Measurements from ENCODE around the gene RNU7-1.

Gene RNU7-1

DNA sequence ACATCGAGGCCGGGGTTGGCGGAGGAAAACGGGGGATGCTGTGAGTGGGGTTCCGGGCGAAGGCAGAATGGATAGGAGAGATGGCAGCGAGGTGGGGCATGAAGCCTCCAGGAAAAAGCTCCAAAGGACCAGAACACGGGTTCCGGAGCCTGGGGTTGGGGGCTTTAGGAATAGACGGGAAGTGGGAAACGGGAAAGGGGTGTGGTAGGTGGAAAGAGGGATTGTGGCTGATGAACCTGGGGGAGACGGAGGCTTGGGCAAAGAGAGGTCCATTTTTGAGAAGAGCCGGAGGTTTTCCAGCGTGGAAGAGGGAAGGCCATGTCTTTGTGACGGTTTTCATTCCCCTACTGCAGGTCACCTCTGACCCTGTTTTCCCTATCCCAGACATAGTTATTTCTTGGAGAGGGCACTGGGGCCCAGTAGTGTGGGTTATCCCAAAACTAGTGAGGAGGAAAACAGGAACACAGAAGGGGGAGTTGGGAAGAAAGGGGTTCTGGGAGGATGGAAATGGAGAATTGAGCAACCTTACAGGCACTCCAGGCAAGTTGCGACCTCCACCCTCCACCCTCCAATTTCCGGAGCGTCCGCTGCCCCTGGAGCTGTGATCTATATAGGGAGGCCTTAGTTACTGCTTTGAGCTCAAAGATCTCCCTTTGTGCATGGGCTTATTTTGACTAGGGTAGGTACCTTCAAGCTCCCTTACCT is 14.8 kb upstream of the RNU7-1 start:
- no peak for DNase-seq
- no peaks in the 10 kb centered on the region for H3K9me3 ChIP-seq (ENCODE audit: control insufficient read depth, low read length)
- no peak overlapping the region for H4K8ac ChIP-seq (ENCODE audit: low read length)
- peak overlapping the region; percentile 90 for H3K9ac ChIP-seq (ENCODE audit: low read length)
- peak overlapping the region; percentile 63 for H2BK15ac ChIP-seq (ENCODE audit: low read depth, poor library complexity, severe bottlenecking)
- peak overlapping the region; percentile 68 for H2AK5ac ChIP-seq (ENCODE audit: low read length, severe bottlenecking)
- peak overlapping the region; percentile 85 to 97 for H3K4me3 ChIP-seq (ENCODE audit: insufficient read depth in 1 of 2, low read depth in 1 of 2, low read length in 2 of 2)
- H2BK12ac ChIP-seq (ENCODE audit: low read length in 2 of 2), result peak overlapping the region in 1 of 2 experiments; percentile 47
- no peak overlapping the region for H2BK5ac ChIP-seq (ENCODE audit: low read depth, low read length, poor library complexity, severe bottlenecking)
- H4K91ac ChIP-seq (ENCODE audit: low read length), result peak overlapping the region; percentile 53
- H3K79me1 ChIP-seq (replicated peaks; ENCODE audit: low read length, poor library complexity, severe bottlenecking), result no peaks in the 10 kb centered on the region
- H3K27me3 ChIP-seq (ENCODE audit: control insufficient read depth in 1 of 2, insufficient read depth in 1 of 2, low read length in 2 of 2), result no peaks in the 10 kb centered on the region
- H3K14ac ChIP-seq (ENCODE audit: low read length in 2 of 2), result peak overlapping the region; percentile 63 to 90
- peak overlapping the region; percentile 88 for H3K4me2 ChIP-seq (ENCODE audit: low read length, poor library complexity, severe bottlenecking)
- WGBS, result 1% methylated on average over 17 of the region's 19 CpGs
- H3K36me3 ChIP-seq (ENCODE audit: control insufficient read depth in 1 of 2, insufficient read depth in 2 of 2, low read depth in 1 of 2, low read length in 2 of 2), result peaks cover 3 to 22% of the 10 kb centered on the region in 2 experiments
- H3K18ac ChIP-seq (ENCODE audit: low read depth in 1 of 2, low read length in 2 of 2), result peak overlapping the region; percentile 19 to 91
- H2BK120ac ChIP-seq (ENCODE audit: low read depth, low read length), result peak overlapping the region; percentile 97
- peak overlapping the region in 1 of 2 experiments; percentile 94 for H3K4ac ChIP-seq (ENCODE audit: low read depth in 1 of 2, low read length in 2 of 2)
- H3K23ac ChIP-seq (ENCODE audit: low read length in 2 of 2), result peak overlapping the region in 1 of 2 experiments; percentile 99
- peak overlapping the region; percentile 71 for H3K27ac ChIP-seq (ENCODE audit: low read length, poor library complexity, severe bottlenecking)
- no peak overlapping the region for H2AFZ ChIP-seq (ENCODE audit: low read depth, low read length)
- H3K4me1 ChIP-seq (ENCODE audit: control insufficient read depth, insufficient read depth, low read depth, low read length), result peaks cover 39% of the 10 kb centered on the region

DNA sequence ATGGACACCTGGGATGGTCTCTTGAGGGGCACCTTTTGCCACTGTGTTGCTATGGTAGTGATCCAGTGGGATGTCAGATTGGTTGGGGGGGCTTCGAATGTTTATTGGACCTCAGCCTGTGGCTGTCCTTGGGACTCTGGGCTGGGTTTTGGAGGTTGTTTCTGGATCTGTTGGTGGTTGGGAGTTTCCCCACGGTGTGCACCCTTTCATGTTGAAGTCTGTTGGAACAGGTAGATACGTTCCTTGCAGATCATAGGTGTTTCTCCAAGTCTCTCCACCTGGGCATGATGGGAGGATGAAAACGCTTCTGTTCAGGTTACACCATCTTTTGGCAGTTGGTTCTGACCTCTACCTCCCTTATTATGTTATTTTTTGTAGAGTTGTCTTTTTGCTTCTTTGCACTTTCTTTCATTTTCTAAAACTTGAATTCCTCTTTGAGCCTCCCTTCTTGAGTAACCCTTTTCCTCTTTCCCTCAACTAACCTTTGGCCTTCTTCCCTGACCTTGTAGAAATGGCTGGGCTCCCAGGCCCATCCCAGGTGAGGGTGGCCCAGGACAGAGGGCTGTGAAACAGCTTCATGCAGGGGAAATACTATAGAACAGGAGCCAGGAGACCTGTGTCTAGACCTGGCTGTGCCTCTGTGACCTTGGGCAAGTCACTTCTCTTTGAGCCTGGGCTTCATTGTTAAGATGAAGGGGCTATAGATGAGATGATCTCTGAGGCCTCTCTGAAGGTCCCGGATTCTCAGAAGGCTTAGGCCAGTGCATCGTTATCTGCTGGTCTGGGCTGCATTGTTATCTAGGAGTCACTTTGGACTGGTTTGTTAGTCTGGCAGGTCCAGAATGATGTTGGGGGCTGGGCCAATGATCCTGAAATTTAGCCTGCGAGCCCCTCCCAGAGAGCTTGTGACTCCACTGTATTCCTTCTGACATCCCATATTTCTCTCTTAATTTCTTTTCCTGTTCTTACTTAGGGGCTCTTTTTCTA is 13.9 kb upstream of the RNU7-1 start:
- no peak overlapping the region for H3K4ac ChIP-seq (ENCODE audit: low read depth in 1 of 2, low read length in 2 of 2)
- H3K18ac ChIP-seq (ENCODE audit: low read depth in 1 of 2, low read length in 2 of 2), result peak overlapping the region in 1 of 2 experiments; percentile 91
- no peak overlapping the region for H2BK5ac ChIP-seq (ENCODE audit: low read depth, low read length, poor library complexity, severe bottlenecking)
- peak overlapping the region in 1 of 2 experiments; percentile 99 for H3K23ac ChIP-seq (ENCODE audit: low read length in 2 of 2)
- H3K27me3 ChIP-seq (ENCODE audit: control insufficient read depth in 1 of 2, insufficient read depth in 1 of 2, low read length in 2 of 2), result no peaks in the 10 kb centered on the region
- H3K14ac ChIP-seq (ENCODE audit: low read length in 2 of 2), result peak overlapping the region in 1 of 2 experiments; percentile 90
- no peaks in the 10 kb centered on the region for H3K9me3 ChIP-seq (ENCODE audit: control insufficient read depth, low read length)
- H3K9ac ChIP-seq (ENCODE audit: low read length), result peak overlapping the region; percentile 90
- peaks cover 10 to 28% of the 10 kb centered on the region in 2 experiments for H3K36me3 ChIP-seq (ENCODE audit: control insufficient read depth in 1 of 2, insufficient read depth in 2 of 2, low read depth in 1 of 2, low read length in 2 of 2)
- H3K4me2 ChIP-seq (ENCODE audit: low read length, poor library complexity, severe bottlenecking), result peak overlapping the region; percentile 88
- DNase-seq, result no peak
- peaks cover 37% of the 10 kb centered on the region for H3K4me1 ChIP-seq (ENCODE audit: control insufficient read depth, insufficient read depth, low read depth, low read length)
- peak overlapping the region; percentile 29 for H2BK120ac ChIP-seq (ENCODE audit: low read depth, low read length)
- H2AK5ac ChIP-seq (ENCODE audit: low read length, severe bottlenecking), result peak overlapping the region; percentile 19
- H4K91ac ChIP-seq (ENCODE audit: low read length), result no peak overlapping the region
- peak overlapping the region; percentile 85 to 97 for H3K4me3 ChIP-seq (ENCODE audit: insufficient read depth in 1 of 2, low read depth in 1 of 2, low read length in 2 of 2)
- H2BK15ac ChIP-seq (ENCODE audit: low read depth, poor library complexity, severe bottlenecking), result no peak overlapping the region
- no peak overlapping the region for H2AFZ ChIP-seq (ENCODE audit: low read depth, low read length)
- H4K8ac ChIP-seq (ENCODE audit: low read length), result no peak overlapping the region
- peak overlapping the region; percentile 7 for H3K27ac ChIP-seq (ENCODE audit: low read length, poor library complexity, severe bottlenecking)
- peak overlapping the region in 1 of 2 experiments; percentile 67 for H2BK12ac ChIP-seq (ENCODE audit: low read length in 2 of 2)
- H3K79me1 ChIP-seq (replicated peaks; ENCODE audit: low read length, poor library complexity, severe bottlenecking), result no peaks in the 10 kb centered on the region
- WGBS, result 85% methylated on average over 7 of the region's 7 CpGs

DNA sequence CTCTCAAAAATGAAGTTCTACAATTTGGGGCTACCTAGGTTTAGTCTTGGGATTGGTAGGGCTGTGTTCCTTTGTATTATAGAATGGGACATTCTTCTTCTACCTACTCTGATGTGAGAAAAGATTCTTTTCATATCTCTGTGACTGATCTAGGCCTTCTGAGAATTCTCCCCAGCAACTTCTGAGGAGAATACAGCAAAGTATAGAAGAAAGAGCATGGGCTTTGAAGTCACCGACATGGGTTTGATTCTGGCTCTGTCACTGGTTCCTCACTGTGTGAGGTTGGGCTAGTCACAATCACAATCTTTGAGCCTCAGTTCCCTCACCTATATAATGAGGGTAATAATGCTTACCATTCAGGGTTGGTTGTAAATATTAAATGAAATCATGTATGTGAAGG is 10.8 kb upstream of the RNU7-1 start:
- 88% methylated on average over 1 of the region's 1 CpG for WGBS
- Histone ChIP-seq H4K91ac (ENCODE audit: low read length) (no peak overlapping the region), H3K18ac (ENCODE audit: low read depth in 1 of 2, low read length in 2 of 2) (no peak overlapping the region), H2BK120ac (ENCODE audit: low read depth, low read length) (no peak overlapping the region), H3K4me2 (ENCODE audit: low read length, poor library complexity, severe bottlenecking) (no peak overlapping the region), H4K8ac (ENCODE audit: low read length) (no peak overlapping the region), H3K36me3 (ENCODE audit: control insufficient read depth in 1 of 2, insufficient read depth in 2 of 2, low read depth in 1 of 2, low read length in 2 of 2) (peaks cover 39 to 51% of the 10 kb centered on the region in 2 experiments), H2BK12ac (ENCODE audit: low read length in 2 of 2) (no peak overlapping the region), H2AFZ (ENCODE audit: low read depth, low read length) (no peak overlapping the region), H3K4me3 (ENCODE audit: insufficient read depth in 1 of 2, low read depth in 1 of 2, low read length in 2 of 2) (no peak overlapping the region), H3K79me1 (replicated peaks; ENCODE audit: low read length, poor library complexity, severe bottlenecking) (no peaks in the 10 kb centered on the region), H3K9ac (ENCODE audit: low read length) (peak overlapping the region; percentile 20), H2BK5ac (ENCODE audit: low read depth, low read length, poor library complexity, severe bottlenecking) (no peak overlapping the region), H2AK5ac (ENCODE audit: low read length, severe bottlenecking) (no peak overlapping the region), H3K23ac (ENCODE audit: low read length in 2 of 2) (no peak overlapping the region), H3K27me3 (ENCODE audit: control insufficient read depth in 1 of 2, insufficient read depth in 1 of 2, low read length in 2 of 2) (no peaks in the 10 kb centered on the region), H3K4ac (ENCODE audit: low read depth in 1 of 2, low read length in 2 of 2) (no peak overlapping the region), H2BK15ac (ENCODE audit: low read depth, poor library complexity, severe bottlenecking) (no peak overlapping the region), H3K4me1 (ENCODE audit: control insufficient read depth, insufficient read depth, low read depth, low read length) (peaks cover 32% of the 10 kb centered on the region), H3K14ac (ENCODE audit: low read length in 2 of 2) (no peak overlapping the region), H3K27ac (ENCODE audit: low read length, poor library complexity, severe bottlenecking) (peak overlapping the region; percentile 12), H3K9me3 (ENCODE audit: control insufficient read depth, low read length) (no peaks in the 10 kb centered on the region)
- DNase-seq, result no peak

DNA sequence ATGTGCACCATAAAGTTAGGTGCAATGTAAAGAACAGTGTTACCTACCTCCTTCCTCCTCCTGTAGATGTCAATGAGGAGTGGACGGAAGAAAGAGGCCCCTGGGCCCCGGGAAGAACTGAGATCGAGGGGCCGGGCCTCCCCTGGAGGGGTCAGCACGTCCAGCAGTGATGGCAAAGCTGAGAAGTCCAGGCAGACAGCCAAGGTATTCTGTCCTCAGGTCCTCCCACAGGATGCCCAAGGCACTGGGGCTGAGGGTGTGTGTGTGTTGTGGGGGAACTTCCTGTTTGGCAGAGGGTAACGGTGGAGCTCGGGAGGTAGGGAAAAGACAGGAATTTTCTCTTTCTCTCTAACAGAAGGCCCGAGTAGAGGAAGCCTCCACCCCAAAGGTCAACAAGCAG is 9.5 kb upstream of the RNU7-1 start:
- H3K27me3 ChIP-seq (ENCODE audit: control insufficient read depth in 1 of 2, insufficient read depth in 1 of 2, low read length in 2 of 2), result no peaks in the 10 kb centered on the region
- H3K9me3 ChIP-seq (ENCODE audit: control insufficient read depth, low read length), result no peaks in the 10 kb centered on the region
- peak overlapping the region in 1 of 2 experiments; percentile 36 for H3K4me3 ChIP-seq (ENCODE audit: insufficient read depth in 1 of 2, low read depth in 1 of 2, low read length in 2 of 2)
- no peak overlapping the region for H2AFZ ChIP-seq (ENCODE audit: low read depth, low read length)
- no peak overlapping the region for H2BK12ac ChIP-seq (ENCODE audit: low read length in 2 of 2)
- WGBS, result 77% methylated on average over 6 of the region's 8 CpGs
- H2AK5ac ChIP-seq (ENCODE audit: low read length, severe bottlenecking), result no peak overlapping the region
- H3K4me1 ChIP-seq (ENCODE audit: control insufficient read depth, insufficient read depth, low read depth, low read length), result peaks cover 36% of the 10 kb centered on the region
- peaks cover 5% of the 10 kb centered on the region for H3K79me1 ChIP-seq (replicated peaks; ENCODE audit: low read length, poor library complexity, severe bottlenecking)
- no peak overlapping the region for H2BK15ac ChIP-seq (ENCODE audit: low read depth, poor library complexity, severe bottlenecking)
- H3K23ac ChIP-seq (ENCODE audit: low read length in 2 of 2), result no peak overlapping the region
- no peak overlapping the region for H3K4ac ChIP-seq (ENCODE audit: low read depth in 1 of 2, low read length in 2 of 2)
- H4K91ac ChIP-seq (ENCODE audit: low read length), result no peak overlapping the region
- no peak overlapping the region for H3K27ac ChIP-seq (ENCODE audit: low read length, poor library complexity, severe bottlenecking)
- H4K8ac ChIP-seq (ENCODE audit: low read length), result no peak overlapping the region
- H3K9ac ChIP-seq (ENCODE audit: low read length), result peak overlapping the region; percentile 68
- peaks cover 49 to 58% of the 10 kb centered on the region in 2 experiments for H3K36me3 ChIP-seq (ENCODE audit: control insufficient read depth in 1 of 2, insufficient read depth in 2 of 2, low read depth in 1 of 2, low read length in 2 of 2)
- H3K4me2 ChIP-seq (ENCODE audit: low read length, poor library complexity, severe bottlenecking), result no peak overlapping the region
- H3K18ac ChIP-seq (ENCODE audit: low read depth in 1 of 2, low read length in 2 of 2), result no peak overlapping the region
- H2BK5ac ChIP-seq (ENCODE audit: low read depth, low read length, poor library complexity, severe bottlenecking), result no peak overlapping the region
- no peak overlapping the region for H3K14ac ChIP-seq (ENCODE audit: low read length in 2 of 2)
- H2BK120ac ChIP-seq (ENCODE audit: low read depth, low read length), result no peak overlapping the region
- DNase-seq, result no peak

Measured in mesenchymal stem cell (in vitro differentiated cells and primary cell).